ENCODE measurements around the gene TSPAN11. TPM values are rescaled to one million over a fixed set of nuclear protein-coding genes. Genes with fewer than 3 reads are reported as not detected.

The TSPAN11 gene
- total RNA-seq, 4 donors from 2014 or later: 1.5 to 3.0 (median 2.9) TPM

GRCh38 chr12:31015215-31015614 lies 88.7 kb downstream of the TSPAN11 start:
- H3K27me3 ChIP-seq: no peaks in the 10 kb centered on the region
- no peaks in the 10 kb centered on the region for H3K36me3 ChIP-seq
- H3K4me3 ChIP-seq: no peak overlapping the region
- no peak for DNase-seq
- in situ Hi-C loops (cut with MboI; ENCODE audit: low pct_ligation_motif_present in 1 of 4, low pct_unique_long_range_greater_than_20kb in 1 of 4, low sequenced_read_pairs in 3 of 4): no loop called here
- H3K27ac ChIP-seq: no peak overlapping the region
- no peaks in the 10 kb centered on the region for H3K4me1 ChIP-seq
- TF ChIP-seq, protein P1, sequence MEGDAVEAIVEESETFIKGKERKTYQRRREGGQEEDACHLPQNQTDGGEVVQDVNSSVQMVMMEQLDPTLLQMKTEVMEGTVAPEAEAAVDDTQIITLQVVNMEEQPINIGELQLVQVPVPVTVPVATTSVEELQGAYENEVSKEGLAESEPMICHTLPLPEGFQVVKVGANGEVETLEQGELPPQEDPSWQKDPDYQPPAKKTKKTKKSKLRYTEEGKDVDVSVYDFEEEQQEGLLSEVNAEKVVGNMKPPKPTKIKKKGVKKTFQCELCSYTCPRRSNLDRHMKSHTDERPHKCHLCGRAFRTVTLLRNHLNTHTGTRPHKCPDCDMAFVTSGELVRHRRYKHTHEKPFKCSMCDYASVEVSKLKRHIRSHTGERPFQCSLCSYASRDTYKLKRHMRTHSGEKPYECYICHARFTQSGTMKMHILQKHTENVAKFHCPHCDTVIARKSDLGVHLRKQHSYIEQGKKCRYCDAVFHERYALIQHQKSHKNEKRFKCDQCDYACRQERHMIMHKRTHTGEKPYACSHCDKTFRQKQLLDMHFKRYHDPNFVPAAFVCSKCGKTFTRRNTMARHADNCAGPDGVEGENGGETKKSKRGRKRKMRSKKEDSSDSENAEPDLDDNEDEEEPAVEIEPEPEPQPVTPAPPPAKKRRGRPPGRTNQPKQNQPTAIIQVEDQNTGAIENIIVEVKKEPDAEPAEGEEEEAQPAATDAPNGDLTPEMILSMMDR (IDR thresholded peaks at IDR 0.05): no peak
- TF ChIP-seq EP300 (IDR thresholded peaks at IDR 0.05; ENCODE audit: low read depth) (no peak), POLR2AphosphoS5 (IDR thresholded peaks at IDR 0.05) (no peak), POLR2A (IDR thresholded peaks at IDR 0.05) (no peak)
- no peaks in the 10 kb centered on the region for H3K9me3 ChIP-seq
- intact Hi-C loops (cut with DNase I; ENCODE audit: low total_unique reads): no loop called here
- WGBS, 2 donors (ENCODE audit: low coverage in 1 of 2): 88 to 92% methylated on average over 8 to 13 of the region's 13 CpGs

DNA sequence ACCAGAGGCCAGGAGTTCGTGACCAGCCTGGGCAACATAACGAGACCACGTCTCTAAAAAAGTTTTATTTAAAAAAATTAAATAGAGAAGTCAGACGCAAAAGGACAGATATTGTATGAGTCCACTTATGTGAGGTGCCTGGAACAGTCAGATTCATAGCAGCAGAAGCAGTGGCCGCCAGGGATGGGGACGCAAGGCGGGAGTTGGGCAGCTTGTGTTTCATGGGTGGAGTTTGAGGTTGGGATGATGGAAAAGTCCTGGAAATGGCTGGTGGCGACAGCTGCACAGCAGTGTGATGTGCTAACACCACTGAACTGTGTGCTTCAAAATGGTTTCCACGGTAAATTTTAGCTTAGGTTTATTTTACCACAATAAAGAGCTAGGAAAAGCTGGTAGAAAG lies 89.5 kb downstream of the TSPAN11 start:
- Histone ChIP-seq H3K27me3 (no peaks in the 10 kb centered on the region), H3K27ac (no peak overlapping the region), H3K4me3 (no peak overlapping the region), H3K9me3 (no peaks in the 10 kb centered on the region), H3K4me1 (no peaks in the 10 kb centered on the region), H3K36me3 (no peaks in the 10 kb centered on the region)
- DNase-seq: no peak
- intact Hi-C loops (cut with DNase I; ENCODE audit: low total_unique reads) (no loop called here), in situ Hi-C loops (cut with MboI; ENCODE audit: low pct_ligation_motif_present in 1 of 4, low pct_unique_long_range_greater_than_20kb in 1 of 4, low sequenced_read_pairs in 3 of 4) (no loop called here)
- no peak for TF ChIP-seq POLR2AphosphoS5 (IDR thresholded peaks at IDR 0.05)
- 83 to 89% methylated on average over 9 of the region's 9 CpGs for WGBS, 2 donors (ENCODE audit: low coverage in 1 of 2)

- no peak for TF ChIP-seq POLR2AphosphoS5 (IDR thresholded peaks at IDR 0.05)
- TF ChIP-seq, protein P1 (IDR thresholded peaks at IDR 0.05): no peak
- TF ChIP-seq POLR2A (IDR thresholded peaks at IDR 0.05): no peak
- TF ChIP-seq EP300 (IDR thresholded peaks at IDR 0.05; ENCODE audit: low read depth): no peak
- no peaks in the 10 kb centered on the region for H3K9me3 ChIP-seq
- no peaks in the 10 kb centered on the region for H3K36me3 ChIP-seq
- H3K27me3 ChIP-seq: no peaks in the 10 kb centered on the region
- 82% methylated on average over 4 of the region's 4 CpGs; no CpG with 5 or more reads in 1 of the 2 donors for WGBS, 2 donors (ENCODE audit: low coverage in 1 of 2)
- no peaks in the 10 kb centered on the region for H3K4me1 ChIP-seq
- in situ Hi-C loops (cut with MboI; ENCODE audit: low pct_ligation_motif_present in 1 of 4, low pct_unique_long_range_greater_than_20kb in 1 of 4, low sequenced_read_pairs in 3 of 4): no loop called here
- no peak for DNase-seq
- intact Hi-C loops (cut with DNase I; ENCODE audit: low total_unique reads): no loop called here
- no peak overlapping the region for H3K27ac ChIP-seq
- no peak overlapping the region for H3K4me3 ChIP-seq
Measured at GRCh38 chr12:31017535-31017934, 91.0 kb downstream of the TSPAN11 start.

DNA sequence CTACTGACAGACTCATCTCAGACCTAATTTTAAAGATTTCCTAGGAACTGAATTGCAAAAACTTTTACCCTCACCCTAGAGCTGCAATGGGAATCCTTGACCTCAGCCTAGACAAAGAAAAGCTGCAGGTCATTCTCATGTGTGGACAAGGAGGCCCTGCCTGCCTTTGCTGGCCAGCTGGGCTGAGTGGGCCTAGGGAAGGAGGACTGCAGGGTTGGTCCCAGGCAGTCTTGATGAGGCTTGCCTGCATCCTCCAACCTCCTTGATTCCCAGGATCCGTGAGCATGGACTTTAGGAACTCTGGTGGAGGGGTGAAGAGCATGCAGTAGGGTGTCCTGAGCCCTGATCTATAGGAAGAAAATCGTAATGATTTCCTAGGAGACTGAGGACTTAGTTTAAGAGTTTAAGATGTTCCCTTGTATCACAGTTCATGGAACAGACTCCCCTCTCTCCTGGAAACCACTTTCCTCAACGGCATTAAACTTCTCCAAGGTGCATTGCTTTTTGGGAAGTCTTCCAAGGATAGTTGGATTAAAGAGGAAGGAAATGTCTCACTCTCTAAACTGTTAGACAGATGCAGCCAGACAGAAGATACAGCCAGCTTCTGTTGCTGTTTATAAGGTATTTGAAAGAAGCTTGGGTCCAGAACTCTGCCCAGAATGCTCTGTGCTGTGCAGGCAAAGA lies 91.7 kb downstream of the TSPAN11 start:
- Histone ChIP-seq H3K36me3 (no peaks in the 10 kb centered on the region), H3K27me3 (no peaks in the 10 kb centered on the region), H3K27ac (no peak overlapping the region), H3K4me3 (no peak overlapping the region), H3K4me1 (no peaks in the 10 kb centered on the region), H3K9me3 (no peaks in the 10 kb centered on the region)
- DNase-seq: no peak
- TF ChIP-seq, protein P1 (IDR thresholded peaks at IDR 0.05): no peak
- TF ChIP-seq POLR2A (IDR thresholded peaks at IDR 0.05): no peak
- TF ChIP-seq EP300 (IDR thresholded peaks at IDR 0.05; ENCODE audit: low read depth): no peak
- no peak for TF ChIP-seq POLR2AphosphoS5 (IDR thresholded peaks at IDR 0.05)
- in situ Hi-C loops (cut with MboI; ENCODE audit: low pct_ligation_motif_present in 1 of 4, low pct_unique_long_range_greater_than_20kb in 1 of 4, low sequenced_read_pairs in 3 of 4) (no loop called here), intact Hi-C loops (cut with DNase I; ENCODE audit: low total_unique reads) (no loop called here)
- 66 to 77% methylated on average over 3 of the region's 3 CpGs for WGBS, 2 donors (ENCODE audit: low coverage in 1 of 2)
